HFF-Myc (cell line): Measurements from ENCODE around the gene ST3GAL3.

Experiments used
- DNase-seq: peaks from one replicate; pipeline ENCODE4 v3.0.0-alpha.2; 2011; ENCODE audit warnings: low read depth; ENCODE audit errors: extremely low read depth
- H3K4me3 ChIP-seq: replicated peaks from 2 replicates; pipeline ENCODE4 v1.5.1; 2011; ENCODE audit warnings: low read depth, mild to moderate bottlenecking, control low read depth, low read length
- CTCF ChIP-seq: IDR thresholded peaks from 2 replicates; pipeline ENCODE4 v1.5.1; 2012; ENCODE audit warnings: mild to moderate bottlenecking, low read depth, low read length, control low read depth; ENCODE audit errors: missing control alignments

Gene ST3GAL3

GRCh38 chr1:43946236-43947060 is 239.1 kb downstream of the ST3GAL3 start, which contains the start of gene IPO13:
Gene IPO13 (plus strand): TSS chr1:43946950. CDS start chr1:43947601, 651 bp downstream.
- TF ChIP-seq CTCF, result peak; percentile 64
- DNase-seq, result peak; percentile 83
- H3K4me3 ChIP-seq, result peak within 1 kb of the TSS; percentile 86

GRCh38 chr1:43947061-43947873 is 239.9 kb downstream of the ST3GAL3 start:
- peak overlapping the region; percentile 86 for H3K4me3 ChIP-seq
- DNase-seq, result no peak
- TF ChIP-seq CTCF, result no peak

- no peak for DNase-seq
These were observed 240.6 kb downstream of the ST3GAL3 start for GRCh38 chr1:43947874-43948437.

GRCh38 chr1:43949678-43950077 is 242.3 kb downstream of the ST3GAL3 start:
- TF ChIP-seq CTCF, result no peak
- DNase-seq, result no peak
- no peak overlapping the region for H3K4me3 ChIP-seq

More at GRCh38 chr1:43947874-43948437, 240.6 kb downstream of the ST3GAL3 start:
- peak overlapping the region; percentile 86 for H3K4me3 ChIP-seq
- no peak for TF ChIP-seq CTCF

GRCh38 chr1:43951021-43951985 is 244.0 kb downstream of the ST3GAL3 start:
- TF ChIP-seq CTCF, result no peak
- H3K4me3 ChIP-seq, result no peak overlapping the region
- no peak for DNase-seq
